ENCODE results near the gene CC2D2A. TPM values are rescaled to one million over a fixed set of nuclear protein-coding genes. Genes with fewer than 3 reads are reported as not detected.
"Not testable (repeated sequence)": the region's sequence is repeated elsewhere in the genome, so short reads cannot be mapped to it uniquely, and the experiment has no call there.

The CC2D2A gene
- total RNA-seq, 1 donor from 2014 or later: 6.7 TPM

DNA sequence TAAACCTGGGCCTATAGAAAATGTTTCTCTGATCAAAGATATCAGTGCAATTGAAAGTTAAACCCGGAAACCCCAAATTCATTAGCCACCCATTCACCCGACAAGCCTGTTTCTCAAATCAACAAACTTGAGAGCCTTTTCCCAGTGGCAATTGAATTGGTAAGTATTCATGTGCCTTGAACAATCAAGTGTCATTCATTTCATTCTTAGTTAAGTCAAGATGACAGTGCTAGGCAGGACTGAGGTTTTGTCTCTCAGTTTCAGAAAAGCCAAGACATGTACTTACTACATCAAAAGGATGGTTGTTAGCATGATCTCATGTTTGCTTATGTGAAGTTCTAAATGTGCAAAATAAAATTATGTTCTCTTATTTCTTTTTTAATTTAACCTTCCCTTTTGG is 32.3 kb downstream of the CC2D2A start:
- intact Hi-C loops (cut with DNase I): no loop called here
- DNase-seq: no peak
- ATAC-seq (ENCODE audit: poor library complexity): no peak

DNA sequence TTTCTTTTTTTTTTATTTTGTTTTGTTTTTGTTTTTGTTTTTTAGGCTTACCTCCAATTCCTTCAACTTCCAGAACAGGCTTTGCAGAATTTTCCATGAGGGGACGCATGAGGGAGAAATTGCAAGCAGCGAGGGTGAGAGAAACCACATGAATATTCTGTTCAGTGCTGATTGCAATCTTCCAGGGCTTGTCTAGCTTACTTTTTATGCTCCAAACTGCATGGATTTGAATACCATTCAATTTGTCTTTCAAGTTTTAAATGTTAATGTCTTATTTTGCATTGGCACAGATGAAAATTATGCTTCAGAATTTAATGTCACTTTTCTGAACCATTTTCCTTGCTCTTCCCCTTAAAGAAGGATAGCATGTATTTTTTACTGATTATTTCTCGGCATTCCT is 32.7 kb downstream of the CC2D2A start:
- intact Hi-C loops (cut with DNase I): no loop called here
- ATAC-seq (ENCODE audit: poor library complexity) (no peak), DNase-seq (no peak)

GRCh38 chr4:15504041-15504440 is 34.4 kb downstream of the CC2D2A start:
- ATAC-seq (ENCODE audit: poor library complexity) (no peak), DNase-seq (no peak)
- intact Hi-C loops (cut with DNase I): loop anchor here (2.0 kb wide), 1 partner anchor 17 kb away; no protein-coding TSS in a partner anchor

DNA sequence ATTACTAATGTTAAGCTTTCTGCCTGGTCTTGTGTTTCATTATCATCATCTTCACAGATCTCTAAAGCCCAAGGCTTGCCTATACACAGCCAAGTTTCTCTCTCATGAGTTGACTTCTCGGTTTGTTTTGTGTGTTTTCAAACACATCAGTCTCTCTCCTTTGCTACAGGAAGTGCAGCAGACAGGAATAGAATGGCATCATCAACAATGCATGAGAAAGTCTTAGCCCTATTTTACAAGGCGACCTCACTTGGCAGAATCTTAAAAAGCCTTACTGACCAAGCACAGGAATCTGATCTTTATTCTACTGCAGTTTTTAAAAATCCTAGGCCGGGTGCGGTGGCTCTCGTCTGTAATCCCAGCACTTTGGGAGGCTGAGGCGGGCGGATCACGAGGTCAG is 36.8 kb downstream of the CC2D2A start:
- ATAC-seq (ENCODE audit: poor library complexity): no peak
- no peak for DNase-seq
- intact Hi-C loops (cut with DNase I): no loop called here

DNA sequence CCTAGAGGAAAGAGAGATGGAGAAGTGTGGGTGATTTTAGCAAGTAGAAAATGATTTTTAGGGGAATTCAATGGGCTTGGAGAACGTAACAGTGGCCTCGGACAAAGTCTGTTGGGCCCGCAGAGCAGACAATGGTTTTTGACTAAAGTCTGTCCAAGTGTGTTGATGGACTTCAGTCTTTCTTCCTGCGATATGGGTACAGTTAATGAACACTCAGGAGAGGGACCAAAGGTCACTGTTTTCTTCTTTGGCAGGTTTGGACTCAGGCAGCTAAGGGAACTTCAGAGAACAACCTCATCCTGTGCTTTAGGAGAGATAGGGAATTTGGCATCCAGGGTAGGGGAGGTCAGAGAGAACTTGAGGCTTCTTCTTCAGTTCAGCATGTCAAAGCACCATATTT is 38.0 kb downstream of the CC2D2A start:
- ATAC-seq (ENCODE audit: poor library complexity) (no peak), DNase-seq (no peak)
- intact Hi-C loops (cut with DNase I): no loop called here

GRCh38 chr4:15510961-15511360 is 41.3 kb downstream of the CC2D2A start:
- intact Hi-C loops (cut with DNase I): no loop called here
- DNase-seq (no peak), ATAC-seq (ENCODE audit: poor library complexity) (no peak)

GRCh38 chr4:15513545-15513944 is 43.9 kb downstream of the CC2D2A start:
- intact Hi-C loops (cut with DNase I): no loop called here
- no peak for ATAC-seq (ENCODE audit: poor library complexity)
- DNase-seq: no peak

DNA sequence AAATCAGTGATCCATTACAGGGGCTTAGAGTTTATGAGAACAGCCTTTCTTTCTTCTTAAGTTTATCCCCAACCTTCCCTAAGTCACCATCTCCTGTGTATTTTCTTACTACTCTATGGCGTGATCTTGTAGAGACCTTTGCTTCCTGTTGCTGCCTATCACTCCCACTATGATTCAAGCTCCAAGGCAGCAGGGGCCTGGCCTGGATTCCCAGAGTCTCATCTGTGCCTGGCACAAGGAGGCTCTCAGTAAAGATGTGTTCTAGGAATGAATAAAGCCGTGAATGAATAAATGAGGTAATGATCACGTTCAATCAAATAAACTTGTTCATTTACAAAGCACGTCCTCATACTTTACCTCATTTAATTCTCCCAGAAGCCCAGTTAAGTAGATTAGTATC is 45.4 kb downstream of the CC2D2A start:
- DNase-seq: no peak
- ATAC-seq (ENCODE audit: poor library complexity): no peak
- intact Hi-C loops (cut with DNase I): no loop called here

GRCh38 chr4:15516494-15516893 is 46.8 kb downstream of the CC2D2A start:
- no peak for ATAC-seq (ENCODE audit: poor library complexity)
- intact Hi-C loops (cut with DNase I): no loop called here

GRCh38 chr4:15517681-15518080 is 48.0 kb downstream of the CC2D2A start:
- ATAC-seq (ENCODE audit: poor library complexity); DNase-seq; intact Hi-C loops (cut with DNase I): not testable (repeated sequence)

More at GRCh38 chr4:15516494-15516893, 46.8 kb downstream of the CC2D2A start:
- DNase-seq: no peak

GRCh38 chr4:15521442-15522039 is 51.9 kb downstream of the CC2D2A start:
- intact Hi-C loops (cut with DNase I): loop anchor here (2.0 kb wide), 1 partner anchor 17 kb away; no protein-coding TSS in a partner anchor
- no peak for ATAC-seq (ENCODE audit: poor library complexity)
- no peak for DNase-seq

GRCh38 chr4:15525080-15525479 is 55.4 kb downstream of the CC2D2A start:
- intact Hi-C loops (cut with DNase I): no loop called here
- DNase-seq (no peak), ATAC-seq (ENCODE audit: poor library complexity) (no peak)

GRCh38 chr4:15526924-15527592 is 57.4 kb downstream of the CC2D2A start:
- ATAC-seq (ENCODE audit: poor library complexity): no peak
- no peak for DNase-seq
- intact Hi-C loops (cut with DNase I): no loop called here

- intact Hi-C loops (cut with DNase I): no loop called here
- DNase-seq (no peak), ATAC-seq (ENCODE audit: poor library complexity) (no peak)
Observed at GRCh38 chr4:15531792-15532191, 62.1 kb downstream of the CC2D2A start.

DNA sequence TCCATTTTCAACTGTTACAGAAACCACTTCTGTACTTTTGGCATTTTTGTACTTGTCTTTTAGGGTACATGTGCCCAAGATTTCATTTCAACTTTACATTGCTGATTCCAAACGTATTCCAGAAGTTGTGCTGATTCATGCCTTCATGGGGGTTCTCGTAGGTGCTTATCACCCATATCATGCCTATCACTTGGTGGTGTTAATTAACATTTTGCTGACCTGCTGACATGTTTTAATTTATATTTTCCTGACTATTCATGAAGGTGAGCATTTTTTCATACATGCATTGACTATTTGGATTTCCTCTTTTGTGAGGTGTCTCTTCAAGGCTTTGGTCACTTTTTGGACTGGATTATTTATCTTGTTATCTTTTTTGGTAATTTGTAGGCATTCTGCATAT is 64.1 kb downstream of the CC2D2A start:
- no peak for ATAC-seq (ENCODE audit: poor library complexity)
- no peak for DNase-seq
- intact Hi-C loops (cut with DNase I): no loop called here

DNA sequence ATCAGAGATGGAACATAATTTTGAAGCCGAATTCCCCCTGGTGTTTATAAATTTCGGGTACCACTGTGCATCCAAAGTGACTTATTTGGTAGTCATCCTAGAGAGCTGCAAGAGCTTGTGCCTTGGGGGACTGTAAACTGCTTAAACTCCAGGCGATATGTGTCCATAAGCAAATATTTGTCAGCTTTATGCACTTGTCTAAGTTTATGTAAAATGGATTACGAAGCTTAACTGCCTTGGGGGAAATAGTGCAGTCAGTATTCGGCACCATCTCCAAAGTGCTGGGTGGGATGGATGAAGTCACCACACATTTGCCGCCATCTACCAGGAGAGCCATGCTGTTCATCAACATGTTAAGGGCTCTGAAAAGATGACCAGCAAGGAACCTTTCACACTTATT is 65.9 kb downstream of the CC2D2A start:
- ATAC-seq (ENCODE audit: poor library complexity): no peak
- intact Hi-C loops (cut with DNase I): no loop called here
- DNase-seq: no peak

- DNase-seq: no peak
- no peak for ATAC-seq (ENCODE audit: poor library complexity)
- intact Hi-C loops (cut with DNase I): no loop called here
Observed at GRCh38 chr4:15536552-15537499, 67.1 kb downstream of the CC2D2A start.

DNA sequence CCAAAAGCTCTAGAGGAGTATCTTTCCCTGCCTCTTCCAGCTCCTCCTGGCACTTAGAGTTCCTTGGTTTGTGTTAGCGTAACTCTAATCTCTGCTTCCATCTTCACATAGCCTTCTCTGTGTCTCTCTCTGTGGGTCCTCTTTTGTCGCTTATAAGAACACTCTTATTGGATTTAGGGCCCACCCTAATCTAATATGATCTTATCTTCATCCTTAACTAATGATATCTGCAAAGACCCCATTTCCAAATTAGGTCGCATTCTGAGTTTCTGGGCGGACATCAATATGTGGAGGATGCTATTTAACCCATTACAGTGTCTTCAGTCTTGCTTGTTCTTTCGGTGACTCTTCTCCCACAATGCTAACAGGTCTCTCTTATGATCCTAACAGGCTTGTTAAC is 72.3 kb downstream of the CC2D2A start:
- intact Hi-C loops (cut with DNase I): no loop called here
- DNase-seq: no peak
- ATAC-seq (ENCODE audit: poor library complexity): no peak

DNA sequence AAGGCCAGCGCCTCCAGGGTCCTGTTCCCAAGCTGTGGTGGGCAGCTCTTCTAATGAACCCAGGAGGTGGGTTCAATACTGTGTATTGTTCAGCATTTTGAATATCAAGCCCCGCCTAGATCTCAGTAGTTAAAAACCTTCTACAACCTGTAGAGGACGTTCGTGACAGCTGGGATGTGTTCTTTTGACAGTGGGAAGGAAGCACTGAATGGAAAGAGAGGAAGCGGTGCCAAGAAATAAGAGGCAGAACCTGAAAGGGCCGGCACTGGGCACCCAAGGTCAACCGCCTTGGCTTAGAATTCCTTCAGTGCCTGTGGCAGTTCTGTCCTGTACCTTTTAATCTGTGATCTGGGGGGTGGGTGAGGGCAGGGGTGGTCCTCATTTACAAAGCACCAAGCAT is 73.1 kb downstream of the CC2D2A start:
- intact Hi-C loops (cut with DNase I): no loop called here
- peak; percentile 95 for ATAC-seq (ENCODE audit: poor library complexity)
- DNase-seq: peak; percentile 53
